Left colon (tissue), 2 donors: ENCODE results near the gene CBS. TPM values are rescaled to one million over a fixed set of nuclear protein-coding genes. Genes with fewer than 3 reads are reported as not detected.
A peak's percentile ranks its signal among the peaks of the same experiment; 100 is the strongest.
"Not testable (repeated sequence)": the region's sequence is repeated elsewhere in the genome, so short reads cannot be mapped to it uniquely, and the experiment has no call there.

Experiments used
- ATAC-seq: fragments of 200-7000 bp; cut with Tn5 transposase; one replicate; pipeline ENCODE4 v1.9.1; 2020; ENCODE audit warnings: mild to moderate bottlenecking, moderate library complexity
- DNase-seq, 2 donors: peaks; one replicate each; pipeline ENCODE4 v3.0.0-alpha.2; 2020
- intact Hi-C, 2 donors: fragments of 100-400 bp; cut with DNase I in 1 of 2; cut with micrococcal nuclease in 1 of 2; formaldehyde crosslinking; loops; one replicate each; pipeline versions ENCODE4 v1.11.2 to v1.14.0; 2022; cut with DNase I, micrococcal nuclease
- total RNA-seq, 2 donors: library from RNA; stranded (reverse); fragmentation: NEBNext Ultra II Directional; extraction: Animal tissue kit (Norgen Biotek cat#: 25700); gene quantifications; one replicate each; pipeline ENCODE4 v1.2.1, GENCODE V29; 2021
- donor health status: DM: no; HTN: no; CAD: no.
- donor health status: DM: yes; HTN: yes; CAD: no.

Gene CBS
- total RNA-seq, 2 donors from 2014 or later: 3.4 to 15.8 TPM

DNA sequence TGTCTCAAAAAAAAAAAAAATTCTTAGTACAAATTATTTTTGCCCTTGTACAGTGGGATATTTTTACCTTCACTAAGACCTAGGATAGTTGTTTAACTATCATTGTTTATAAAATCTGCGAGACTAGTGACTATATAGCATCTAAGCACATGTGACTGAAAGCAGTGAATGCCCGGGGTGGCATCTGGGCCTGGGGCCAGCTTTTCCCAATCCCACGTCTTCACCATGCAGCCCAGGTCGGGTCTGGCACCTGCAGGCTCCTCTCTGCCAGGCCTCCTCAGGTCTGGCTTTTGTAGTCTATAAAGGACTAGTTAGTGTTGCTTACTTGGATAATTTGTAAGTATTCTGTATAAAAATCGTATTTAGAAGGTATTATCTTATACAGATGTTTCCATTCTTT is 40.8 kb downstream of the CBS start:
- intact Hi-C loops: no loop called here
- DNase-seq (no peak), ATAC-seq (no peak)

DNA sequence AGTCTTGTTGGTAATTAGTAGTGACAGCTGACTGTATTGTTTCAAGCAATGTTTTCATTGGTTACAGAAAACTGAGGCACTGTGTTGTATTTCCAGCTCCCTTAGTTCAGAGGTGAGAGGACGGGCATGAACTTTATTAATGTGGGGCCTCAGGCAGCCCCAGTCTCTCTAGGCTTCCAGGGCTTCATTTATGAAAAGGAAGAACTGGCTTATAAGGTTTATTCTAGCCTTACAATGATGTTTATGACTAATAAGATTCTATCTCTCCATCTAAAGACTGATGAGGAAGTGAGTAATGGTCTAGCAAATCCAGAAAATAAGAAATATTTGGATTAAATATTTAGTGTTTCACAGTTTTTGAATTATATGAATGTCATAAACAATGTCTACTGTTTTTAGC is 41.5 kb downstream of the CBS start:
- ATAC-seq (no peak), DNase-seq (no peak)
- intact Hi-C loops: no loop called here

GRCh38 chr21:43031121-43031619 is 44.5 kb downstream of the CBS start:
- no peak for ATAC-seq
- no peak for DNase-seq
- intact Hi-C loops: no loop called here

DNA sequence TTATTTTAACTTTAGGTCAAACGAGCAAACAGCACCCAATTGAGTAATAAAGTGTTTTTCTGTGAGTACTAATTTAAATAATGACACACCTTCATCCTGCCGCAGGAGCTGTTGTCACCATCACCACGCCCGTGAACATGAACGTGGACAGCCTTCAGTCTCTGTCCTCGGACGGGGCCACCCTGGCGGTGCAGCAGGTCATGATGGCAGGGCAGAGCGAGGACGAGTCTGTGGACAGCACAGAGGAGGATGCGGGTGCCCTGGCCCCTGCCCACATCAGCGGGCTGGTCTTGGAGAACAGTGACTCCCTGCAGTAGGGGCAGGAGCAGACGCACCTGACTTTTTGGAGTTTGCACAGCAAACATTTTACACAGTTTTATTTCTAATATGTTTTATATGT is 45.9 kb downstream of the CBS start:
- no peak for ATAC-seq
- no peak for DNase-seq
- intact Hi-C loops: no loop called here

GRCh38 chr21:43027846-43028731 is 47.5 kb downstream of the CBS start:
- DNase-seq (no peak), ATAC-seq (no peak)
- intact Hi-C loops: no loop called here

- intact Hi-C loops: no loop called here
- no peak for DNase-seq
- no peak for ATAC-seq
Observed at GRCh38 chr21:43025636-43026180, 49.9 kb downstream of the CBS start.

DNA sequence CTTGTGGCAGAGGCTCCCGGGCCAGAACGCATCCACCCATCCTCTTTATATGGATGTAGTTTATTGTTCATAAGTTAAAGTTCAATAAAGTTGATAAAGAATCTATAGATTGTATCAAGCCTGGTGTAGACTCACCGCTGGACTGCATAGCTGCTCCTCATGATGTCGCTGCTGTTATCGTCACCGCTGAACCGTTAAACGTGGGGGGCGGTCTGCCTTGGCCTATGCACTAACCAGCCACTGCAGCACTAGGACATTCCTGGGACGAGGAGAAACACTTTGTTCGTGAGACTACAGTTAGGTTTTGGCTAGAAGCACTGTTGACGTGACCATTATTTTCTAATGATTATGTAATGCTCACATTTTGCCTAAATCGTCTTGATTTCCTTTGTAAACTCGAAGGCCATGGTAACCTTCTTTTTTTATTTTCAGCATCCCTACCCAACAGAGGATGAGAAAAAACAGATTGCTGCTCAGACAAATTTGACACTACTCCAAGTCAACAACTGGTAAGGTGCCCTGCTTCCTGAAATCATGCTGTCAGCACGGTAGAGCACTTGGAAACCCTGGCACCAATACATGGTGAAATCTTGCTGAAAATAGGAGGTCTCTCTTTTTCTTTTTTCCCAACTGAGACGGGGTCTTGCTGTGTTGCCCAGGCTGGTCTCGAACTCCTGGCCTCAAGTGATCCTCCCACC is 51.0 kb downstream of the CBS start:
- intact Hi-C loops: no loop called here
- ATAC-seq: no peak
- DNase-seq: no peak

GRCh38 chr21:43023175-43023574 is 52.5 kb downstream of the CBS start:
- ATAC-seq (no peak), DNase-seq (no peak)
- intact Hi-C loops: no loop called here

GRCh38 chr21:43021756-43022600 is 53.7 kb downstream of the CBS start:
- intact Hi-C loops: no loop called here
- DNase-seq (no peak), ATAC-seq (no peak)

DNA sequence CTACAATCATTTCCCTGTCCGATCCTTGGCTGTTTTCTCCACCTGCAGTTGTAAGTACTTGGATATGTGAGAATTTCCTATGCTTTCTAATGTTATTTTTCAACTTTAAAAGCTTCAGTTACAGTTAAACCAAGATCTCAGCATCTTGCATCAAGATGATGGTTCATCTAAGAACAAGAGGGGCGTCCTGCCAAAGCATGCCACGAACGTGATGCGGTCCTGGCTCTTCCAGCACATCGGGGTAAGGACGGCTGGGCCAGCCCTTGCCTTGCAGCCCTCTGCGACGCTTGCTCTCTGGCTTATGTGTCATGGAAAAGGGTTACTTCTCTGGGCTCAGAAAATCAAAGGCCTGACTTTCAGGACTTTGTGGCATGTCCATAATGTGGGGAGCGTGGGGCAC is 54.4 kb downstream of the CBS start:
- ATAC-seq (no peak), DNase-seq (no peak)
- intact Hi-C loops: no loop called here

DNA sequence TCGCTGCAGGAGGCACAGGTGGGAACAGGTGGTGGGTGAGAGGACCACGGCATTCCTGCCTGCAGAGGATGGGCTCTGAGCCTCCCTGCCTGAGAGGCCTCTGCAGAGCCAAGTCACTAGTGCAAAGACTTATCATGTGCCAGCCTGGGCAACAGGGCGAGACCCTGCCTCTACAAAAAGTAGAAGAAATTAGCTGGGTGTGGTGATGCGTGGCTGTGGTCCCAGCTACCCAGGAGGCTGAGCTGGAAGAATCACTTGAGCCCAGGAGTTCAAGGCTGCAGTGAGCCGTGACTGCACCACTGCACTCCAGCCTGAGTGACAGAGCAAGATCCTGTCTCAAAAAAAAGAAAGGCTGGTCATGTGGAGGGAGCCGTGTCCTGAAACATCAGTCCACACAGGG is 54.9 kb downstream of the CBS start:
- intact Hi-C loops: no loop called here
- no peak for DNase-seq
- ATAC-seq: no peak

DNA sequence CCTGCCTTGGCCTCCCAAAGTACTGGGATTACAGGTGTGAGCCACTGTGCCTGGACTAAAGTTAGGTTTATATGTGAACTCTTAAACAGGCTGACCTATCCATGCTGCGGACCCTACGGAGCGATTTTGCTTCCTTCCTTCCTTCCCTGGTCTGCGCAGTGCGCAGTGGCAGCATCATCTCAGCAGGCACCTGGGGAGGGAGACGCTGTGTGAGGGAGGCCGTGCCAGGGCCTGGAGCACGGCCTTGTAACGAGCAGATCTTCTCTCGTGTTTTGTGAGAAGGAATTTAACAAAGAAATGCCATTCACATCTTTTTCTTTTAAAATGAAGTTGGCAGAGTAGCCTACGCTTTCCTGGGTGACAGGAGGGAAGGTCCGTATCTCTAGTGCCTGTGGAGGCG is 55.5 kb downstream of the CBS start:
- DNase-seq: no peak
- intact Hi-C loops: no loop called here
- ATAC-seq: no peak

GRCh38 chr21:43018519-43018918 is 57.1 kb downstream of the CBS start:
- DNase-seq (no peak), ATAC-seq (no peak)
- intact Hi-C loops: no loop called here

DNA sequence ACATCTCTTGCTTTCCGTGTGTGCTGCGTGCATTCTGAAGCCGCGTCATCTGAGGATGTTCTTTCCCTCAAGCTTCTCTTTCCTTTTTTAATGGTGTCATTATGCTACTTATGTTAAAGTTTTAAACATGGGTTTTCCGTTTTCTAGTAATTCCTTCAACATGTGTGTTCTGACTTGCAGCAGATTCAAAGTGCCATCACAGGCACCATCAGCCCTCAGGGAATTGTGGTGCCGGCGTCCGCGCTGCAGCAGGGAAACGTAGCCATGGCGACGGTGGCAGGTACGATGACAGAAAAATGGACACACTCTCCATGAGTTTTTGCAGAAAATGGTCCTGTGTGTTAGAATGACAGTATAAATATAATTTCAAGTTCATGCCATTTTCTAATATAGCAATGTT is 58.9 kb downstream of the CBS start:
- intact Hi-C loops: no loop called here
- no peak for DNase-seq
- ATAC-seq: no peak

- intact Hi-C loops: no loop called here
- ATAC-seq (no peak), DNase-seq (no peak)
Observed at GRCh38 chr21:43015906-43016540, 59.6 kb downstream of the CBS start.

- intact Hi-C loops: no loop called here
- DNase-seq: no peak
- ATAC-seq: no peak
Observed at GRCh38 chr21:43012596-43012995, 63.0 kb downstream of the CBS start.

DNA sequence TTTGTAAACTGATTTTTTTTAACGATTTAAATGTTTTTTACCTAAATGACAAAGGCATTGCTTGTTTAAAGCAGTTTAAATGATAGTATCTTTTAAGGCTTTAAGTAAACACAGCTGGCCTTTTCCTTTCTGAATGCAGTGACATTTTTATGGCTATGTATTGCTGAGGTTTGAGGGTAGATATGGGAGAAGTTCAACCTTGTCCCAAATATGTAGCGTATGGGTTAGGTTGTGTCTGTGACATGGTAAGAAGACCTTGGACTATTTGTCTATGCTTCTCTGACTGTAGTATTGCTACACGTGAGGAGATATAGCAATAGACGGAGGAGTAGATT is 68.8 kb downstream of the CBS start:
- intact Hi-C loops: no loop called here
- no peak for DNase-seq
- peak; percentile 55 for ATAC-seq

DNA sequence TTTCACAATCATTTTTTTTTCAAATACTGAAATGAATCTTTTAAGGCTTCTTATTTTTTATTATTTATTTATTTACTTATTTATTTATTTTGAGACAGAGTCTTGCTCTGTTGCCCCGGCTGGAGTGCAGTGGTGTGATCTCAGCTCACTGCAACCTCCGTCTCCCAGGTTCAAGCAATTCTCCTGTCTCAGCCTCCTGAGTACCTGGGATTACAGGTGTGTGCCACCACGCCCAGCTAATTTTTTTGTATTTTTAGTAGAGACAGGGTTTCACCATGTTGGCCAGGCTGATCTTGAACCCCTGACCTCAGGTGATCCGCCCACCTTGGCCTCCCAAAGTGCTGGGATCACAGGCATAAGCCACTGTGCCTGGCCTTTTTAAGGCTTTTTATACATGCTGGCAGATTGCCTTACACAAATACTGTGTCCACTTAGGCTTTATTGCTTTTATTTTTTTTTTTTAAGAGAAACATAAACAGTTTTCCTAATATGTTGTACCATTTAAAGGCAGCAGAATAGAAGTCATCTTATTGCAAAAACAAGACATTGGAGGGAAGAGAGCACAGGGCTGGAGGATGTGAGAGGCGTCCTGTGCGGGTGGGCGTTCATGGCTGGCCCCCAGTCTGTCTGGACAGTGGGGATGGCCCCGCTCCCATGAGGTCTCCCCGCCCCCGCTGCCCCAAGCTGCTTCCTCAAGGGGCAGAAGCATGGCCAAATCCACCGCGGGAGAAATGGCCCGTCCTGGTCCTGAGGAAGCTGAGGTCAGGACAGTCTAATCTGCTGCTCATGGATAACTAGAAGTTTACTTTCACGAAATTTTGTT is 69.4 kb downstream of the CBS start:
- peak; percentile 22 for ATAC-seq
- intact Hi-C loops: not testable (repeated sequence)

More for the DNA sequence above, 69.4 kb downstream of the CBS start:
- peak in 1 of 2 donors; percentile 18 for DNase-seq
